NB4 (cell line): Measurements from ENCODE around the gene EML4.

ENCODE experiments used
- CTCF ChIP-seq: IDR thresholded peaks from one replicate; pipeline ENCODE4 v1.5.1; 2012; ENCODE audit warnings: low read depth, low read length
- MAX ChIP-seq: IDR thresholded peaks from 2 replicates; pipeline ENCODE4 v1.6.1; 2011; ENCODE audit warnings: low read depth, low read length
- POLR2A ChIP-seq: IDR thresholded peaks from 2 replicates; pipeline ENCODE4 v1.6.1; 2011; ENCODE audit warnings: mild to moderate bottlenecking; ENCODE audit not compliant: insufficient read length; ENCODE audit errors: extremely low read depth

DNA sequence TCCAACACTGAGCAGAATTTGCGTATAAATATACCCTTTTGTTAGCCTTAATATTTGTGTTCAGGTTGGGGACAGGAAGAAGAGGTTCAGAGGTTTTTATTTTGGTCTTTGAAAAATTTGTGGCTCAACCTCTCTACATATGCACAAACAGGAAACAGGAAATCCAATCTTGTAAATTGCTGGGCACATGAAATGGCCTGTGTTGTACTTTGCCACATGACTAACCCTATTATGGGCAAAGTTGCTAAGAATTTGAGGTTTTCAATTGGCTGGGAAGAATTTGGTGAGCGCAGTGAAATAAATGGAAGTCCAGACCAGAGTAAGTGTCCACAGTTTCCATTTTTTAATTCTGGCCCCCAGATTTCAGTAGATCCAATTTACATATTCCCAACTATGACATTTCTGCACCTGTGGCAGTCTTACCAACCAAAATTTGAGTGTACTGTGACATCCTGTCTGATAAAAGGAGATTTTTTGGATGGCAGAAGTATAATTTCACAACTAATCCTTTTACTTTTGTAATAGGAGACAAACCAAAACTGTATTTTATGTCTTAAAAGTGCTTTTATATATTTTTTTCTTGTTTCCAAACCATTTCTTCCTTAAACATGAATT is 128.3 kb downstream of the EML4 start:
- TF ChIP-seq POLR2A (no peak), CTCF (no peak), MAX (peak; percentile 64)
